Measurements from ENCODE around the gene P4HB.

The P4HB gene

GRCh38 chr17:81858967-81859905 is 1.1 kb downstream of the P4HB start:
- H3K4me3 ChIP-seq (ENCODE audit: low read depth, low read length) = peak overlapping the region; percentile 96
- TF ChIP-seq CTCF (IDR thresholded peaks at IDR 0.05; ENCODE audit: low read depth, low read length) = no peak

GRCh38 chr17:81858170-81858966 is 2.0 kb downstream of the P4HB start:
- peak overlapping the region; percentile 96 for H3K4me3 ChIP-seq (ENCODE audit: low read depth, low read length)
- TF ChIP-seq CTCF (IDR thresholded peaks at IDR 0.05; ENCODE audit: low read depth, low read length) = no peak

GRCh38 chr17:81854974-81855774 is 5.2 kb downstream of the P4HB start:
- H3K4me3 ChIP-seq (ENCODE audit: low read depth, low read length) = no peak overlapping the region
- no peak for TF ChIP-seq CTCF (IDR thresholded peaks at IDR 0.05; ENCODE audit: low read depth, low read length)

- no peak for TF ChIP-seq CTCF (IDR thresholded peaks at IDR 0.05; ENCODE audit: low read depth, low read length)
- H3K4me3 ChIP-seq (ENCODE audit: low read depth, low read length) = no peak overlapping the region
These were observed 8.1 kb downstream of the P4HB start for GRCh38 chr17:81852237-81852636.

- no peak for TF ChIP-seq CTCF (IDR thresholded peaks at IDR 0.05; ENCODE audit: low read depth, low read length)
These were observed 8.9 kb downstream of the P4HB start for GRCh38 chr17:81851423-81851822.

GRCh38 chr17:81849457-81849856 is 10.9 kb downstream of the P4HB start:
- no peak overlapping the region for H3K4me3 ChIP-seq (ENCODE audit: low read depth, low read length)
- no peak for TF ChIP-seq CTCF (IDR thresholded peaks at IDR 0.05; ENCODE audit: low read depth, low read length)

More at GRCh38 chr17:81851423-81851822, 8.9 kb downstream of the P4HB start:
- H3K4me3 ChIP-seq (ENCODE audit: low read depth, low read length) = no peak overlapping the region
